ENCODE data around the gene PSME1. TPM values are rescaled to one million over a fixed set of nuclear protein-coding genes. Genes with fewer than 3 reads are reported as not detected.

Gene PSME1
- total RNA-seq, 1 experiment from 2014 or later = 163 TPM

DNA sequence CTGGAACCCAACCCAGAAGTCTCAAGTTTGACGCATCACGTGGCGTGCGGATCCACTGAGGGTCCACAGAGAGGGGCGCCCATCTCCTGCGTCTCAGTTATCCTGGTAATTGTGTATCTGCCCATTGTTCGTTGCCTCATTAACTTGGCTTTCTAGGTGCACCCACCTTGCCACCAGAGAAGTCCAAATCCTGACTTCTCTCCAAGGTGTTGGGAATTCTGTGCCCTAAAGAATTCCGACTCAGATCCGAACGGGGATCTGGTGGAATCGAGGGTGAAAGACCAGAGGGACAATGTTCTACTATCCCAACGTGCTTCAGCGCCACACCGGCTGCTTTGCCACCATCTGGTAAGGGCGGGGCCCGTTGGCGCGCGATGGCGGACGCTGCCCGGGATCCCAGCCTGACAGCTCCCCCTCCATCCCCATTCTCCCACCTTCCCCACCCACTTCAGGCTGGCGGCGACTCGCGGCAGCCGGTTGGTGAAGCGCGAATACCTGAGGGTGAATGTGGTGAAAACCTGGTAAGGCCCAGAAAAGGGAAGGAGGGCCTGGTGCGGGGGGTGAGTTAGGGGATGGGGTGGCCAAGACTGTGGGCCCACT, 36.4 kb downstream of the PSME1 start:
- no peak for DNase-seq (ENCODE audit: low spot score)

DNA sequence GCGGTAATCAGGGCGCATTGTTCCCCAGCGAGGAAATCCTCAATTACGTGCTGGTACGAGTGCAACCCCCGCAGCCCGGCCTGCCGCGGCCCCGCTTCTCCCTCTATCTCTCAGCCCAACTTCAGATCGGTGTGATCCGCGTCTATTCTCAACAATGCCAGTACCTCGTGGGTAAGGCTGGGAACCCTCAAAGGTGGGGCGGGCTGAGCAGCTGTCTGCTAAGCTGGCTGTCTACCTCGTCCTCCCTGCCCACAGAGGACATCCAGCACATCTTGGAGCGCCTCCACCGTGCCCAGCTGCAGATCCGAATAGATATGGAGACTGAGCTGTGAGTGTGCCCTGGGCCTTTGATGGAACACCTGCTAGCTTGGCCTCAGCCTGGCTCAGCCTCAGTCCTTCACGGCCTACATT, 36.9 kb downstream of the PSME1 start:
- no peak for DNase-seq (ENCODE audit: low spot score)

DNA sequence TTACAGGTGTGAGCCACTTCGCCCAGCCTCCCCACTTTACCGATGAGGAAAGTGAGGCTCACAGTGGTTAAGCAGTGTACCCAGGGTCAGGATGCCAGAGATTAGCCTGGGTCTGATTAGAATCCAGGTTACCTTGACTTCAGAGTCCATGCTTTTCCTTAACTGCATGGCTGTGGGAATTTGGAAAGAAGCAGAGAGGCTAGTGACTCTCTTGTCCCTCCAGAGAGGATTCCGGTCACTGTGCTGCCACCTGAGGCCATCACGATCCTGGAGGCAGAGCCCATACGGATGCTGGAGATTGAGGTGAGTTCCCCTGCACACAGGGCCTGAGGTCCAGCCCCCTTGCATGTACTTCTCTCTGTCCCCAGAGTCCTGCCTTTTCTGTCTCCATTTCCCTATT, 40.6 kb downstream of the PSME1 start:
- no peak for DNase-seq (ENCODE audit: low spot score)

DNA sequence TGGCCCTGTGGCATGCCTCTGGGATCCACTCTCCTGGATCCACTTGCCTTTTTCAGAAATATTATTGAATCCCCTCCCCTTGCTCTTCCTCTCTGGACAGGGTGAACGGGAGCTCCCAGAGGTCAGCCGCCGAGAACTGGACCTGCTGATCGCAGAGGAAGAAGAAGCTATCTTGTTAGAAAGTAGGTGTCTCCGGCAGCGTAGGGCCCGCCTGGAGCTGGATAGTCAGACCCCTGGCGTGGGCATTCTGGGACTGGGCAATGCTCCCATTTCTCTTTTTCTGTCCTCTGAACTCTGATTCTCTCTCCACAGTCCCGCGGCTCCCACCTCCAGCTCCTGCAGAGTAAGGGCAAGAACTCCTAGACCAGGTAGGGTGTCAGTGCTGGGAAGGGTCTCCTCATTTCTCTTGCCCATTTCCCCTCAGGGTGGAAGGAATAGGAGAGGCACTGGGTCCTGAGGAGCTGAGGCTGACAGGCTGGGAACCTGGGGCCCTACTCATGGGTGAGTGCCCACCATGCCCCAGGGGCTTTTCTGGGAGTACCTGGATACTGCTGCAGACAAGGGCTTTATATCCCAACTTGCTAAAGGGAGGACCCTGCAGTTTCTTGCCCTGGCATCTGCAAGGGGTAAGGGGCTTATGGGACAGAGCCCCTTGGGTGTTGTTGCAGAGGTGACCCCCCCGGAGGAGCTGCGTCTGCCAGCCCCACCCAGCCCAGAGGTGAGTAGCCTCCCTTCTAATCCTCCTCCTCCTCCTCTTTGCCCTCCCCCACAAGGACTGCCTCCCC, 41.2 kb downstream of the PSME1 start:
- DNase-seq (ENCODE audit: low spot score) = no peak

DNA sequence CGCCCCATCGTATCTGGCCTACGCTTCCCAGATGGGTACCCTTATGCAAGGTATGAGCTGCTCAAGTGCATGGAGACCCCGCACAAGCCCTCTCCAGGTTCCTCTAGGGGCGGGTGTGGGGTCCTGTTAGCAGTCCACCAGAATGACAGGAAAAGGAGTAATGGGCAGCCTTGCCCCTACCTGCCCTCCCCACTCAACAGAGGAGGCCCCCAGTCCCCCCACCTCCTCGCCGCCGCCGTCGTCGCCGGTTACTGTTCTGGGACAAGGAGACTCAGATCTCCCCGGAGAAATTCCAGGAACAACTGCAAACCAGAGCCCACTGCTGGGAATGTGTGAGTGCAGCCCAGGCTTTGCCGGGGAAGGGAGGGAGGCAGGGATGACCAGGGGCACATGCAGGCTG, 41.9 kb downstream of the PSME1 start:
- DNase-seq (ENCODE audit: low spot score) = no peak

DNA sequence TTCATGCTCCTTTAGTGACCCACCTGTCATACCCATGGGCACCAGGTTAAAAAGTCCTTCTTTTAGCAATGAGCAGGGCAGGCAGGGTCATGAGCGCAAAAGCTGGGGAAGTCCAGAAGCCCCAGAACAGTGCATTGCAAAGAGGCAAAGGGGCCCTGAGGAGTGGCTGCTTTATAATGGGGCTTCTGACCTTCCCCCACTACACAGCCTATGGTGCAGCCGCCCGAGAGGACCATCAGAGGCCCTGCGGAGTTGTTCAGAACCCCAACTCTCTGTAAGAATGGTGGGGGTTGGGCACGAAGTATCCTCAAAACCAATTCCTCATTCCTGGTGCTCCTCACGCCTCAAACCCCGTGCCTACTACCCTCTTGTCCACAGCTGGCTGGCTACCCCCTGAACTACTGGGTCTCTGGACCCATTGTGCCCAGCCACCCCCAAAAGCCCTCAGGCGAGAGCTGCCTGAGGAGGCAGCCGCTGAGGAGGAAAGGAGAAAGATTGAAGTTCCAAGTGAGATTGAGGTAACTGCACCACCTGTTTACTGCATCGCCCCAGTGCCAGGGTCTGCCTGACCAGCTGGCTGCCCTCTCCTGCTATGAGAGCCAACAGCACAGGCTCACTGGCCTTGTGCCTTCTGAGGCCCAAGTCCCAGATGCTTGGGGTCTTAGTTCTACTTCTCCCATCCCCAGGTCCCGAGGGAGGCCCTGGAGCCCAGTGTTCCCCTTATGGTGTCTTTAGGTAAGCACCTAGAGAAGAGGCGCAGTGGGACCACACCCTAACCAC, 42.6 kb downstream of the PSME1 start:
- DNase-seq (ENCODE audit: low spot score) = no peak

DNA sequence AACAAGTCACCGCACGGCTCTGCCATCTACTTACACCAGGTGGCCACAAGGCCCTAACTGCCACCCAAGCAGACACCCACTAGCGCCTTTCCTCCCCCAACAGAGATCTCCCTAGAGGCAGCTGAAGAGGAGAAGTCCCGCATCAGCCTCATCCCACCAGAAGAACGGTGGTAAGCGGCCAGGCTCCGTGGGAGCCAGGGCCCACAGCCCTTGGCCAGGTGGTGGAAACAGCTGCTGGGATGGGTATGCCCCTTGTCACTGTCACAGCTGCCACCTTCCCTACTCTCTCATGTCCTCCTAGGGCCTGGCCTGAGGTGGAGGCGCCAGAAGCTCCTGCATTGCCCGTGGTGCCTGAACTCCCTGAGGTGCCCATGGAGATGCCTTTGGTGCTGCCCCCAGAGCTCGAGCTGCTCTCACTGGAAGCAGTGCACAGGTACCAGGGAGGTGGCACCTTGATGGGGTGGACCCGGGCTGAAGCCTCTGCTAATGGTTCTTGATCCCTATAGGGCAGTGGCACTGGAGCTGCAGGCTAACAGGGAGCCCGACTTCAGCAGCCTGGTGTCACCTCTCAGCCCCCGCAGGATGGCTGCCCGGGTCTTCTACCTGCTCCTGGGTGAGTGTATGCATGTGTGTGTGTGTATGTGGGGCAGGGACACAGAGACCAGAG, 43.4 kb downstream of the PSME1 start:
- no peak for DNase-seq (ENCODE audit: low spot score)

DNA sequence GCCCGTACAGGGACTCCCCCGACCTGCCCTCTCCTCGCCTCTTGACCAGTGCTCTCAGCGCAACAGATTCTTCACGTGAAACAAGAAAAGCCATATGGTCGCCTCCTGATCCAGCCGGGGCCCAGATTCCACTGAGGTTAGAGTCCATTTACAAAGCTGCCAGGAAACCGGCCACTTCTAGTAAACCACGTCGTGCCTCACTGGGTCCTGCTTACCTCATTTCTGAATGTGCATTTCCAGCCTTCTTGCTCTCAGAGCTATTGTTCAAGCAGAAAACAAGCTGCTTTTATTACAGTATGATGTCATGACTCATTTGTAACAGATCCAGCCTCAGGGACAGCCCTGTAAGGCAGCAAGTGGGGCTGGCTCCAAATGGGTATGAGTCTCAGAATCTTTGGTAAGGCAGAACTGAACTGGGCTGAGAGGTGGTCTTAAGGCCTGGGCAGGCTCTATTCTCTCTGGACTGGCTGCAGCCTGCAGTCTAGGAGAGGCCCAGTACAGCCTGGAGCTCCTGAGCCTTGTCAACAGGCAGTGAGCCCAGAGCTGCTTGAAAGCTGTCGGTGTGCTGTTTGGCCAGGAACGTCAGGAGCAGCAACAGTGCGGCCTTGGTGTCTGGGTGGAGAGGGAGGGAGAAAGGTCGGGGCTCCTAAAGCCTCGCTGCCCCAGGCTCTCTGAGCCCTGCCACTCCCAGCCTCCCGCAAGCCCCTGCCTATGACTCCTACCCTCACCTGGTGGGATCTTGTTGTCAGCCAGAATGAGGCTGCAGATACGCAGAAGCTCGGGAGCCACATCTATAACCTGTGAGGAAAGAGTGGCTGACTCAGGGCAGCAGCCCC, 44.2 kb downstream of the PSME1 start:
- peak; percentile 26 for DNase-seq (ENCODE audit: low spot score)

DNA sequence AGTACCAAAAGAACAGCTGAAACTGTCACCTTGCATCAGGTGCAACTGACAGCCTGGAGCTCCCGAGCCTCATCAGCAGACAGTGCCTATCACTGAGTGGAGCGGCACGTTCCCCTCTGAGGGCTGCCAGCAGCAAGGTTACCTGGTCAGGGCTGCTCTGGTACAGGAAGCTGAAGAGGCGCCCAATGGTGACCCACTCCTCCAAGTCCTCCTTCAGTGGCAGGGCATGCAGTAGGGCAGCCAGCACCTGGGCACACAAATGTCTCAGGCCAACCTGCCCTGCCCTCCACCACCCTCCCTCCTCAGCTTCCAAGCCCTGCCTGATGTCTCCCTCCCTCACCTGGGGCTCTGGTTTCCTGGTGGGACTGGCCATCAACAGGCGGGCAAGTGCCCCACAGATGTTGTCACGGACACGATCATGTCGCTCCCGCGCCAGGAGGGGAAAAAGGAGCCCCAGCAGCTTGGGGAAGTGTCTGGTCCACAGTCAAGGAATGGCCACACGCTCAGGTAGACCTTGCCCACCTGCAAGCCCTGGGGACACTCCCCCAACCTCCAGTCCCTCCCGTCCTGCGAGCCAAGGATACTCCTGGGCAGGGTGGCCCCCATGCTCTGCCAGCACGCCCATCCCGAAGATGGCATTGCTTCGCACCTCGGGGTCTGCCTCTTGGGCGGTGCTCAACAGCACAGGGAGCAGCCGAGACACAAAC, 45.5 kb downstream of the PSME1 start:
- no peak for DNase-seq (ENCODE audit: low spot score)

DNA sequence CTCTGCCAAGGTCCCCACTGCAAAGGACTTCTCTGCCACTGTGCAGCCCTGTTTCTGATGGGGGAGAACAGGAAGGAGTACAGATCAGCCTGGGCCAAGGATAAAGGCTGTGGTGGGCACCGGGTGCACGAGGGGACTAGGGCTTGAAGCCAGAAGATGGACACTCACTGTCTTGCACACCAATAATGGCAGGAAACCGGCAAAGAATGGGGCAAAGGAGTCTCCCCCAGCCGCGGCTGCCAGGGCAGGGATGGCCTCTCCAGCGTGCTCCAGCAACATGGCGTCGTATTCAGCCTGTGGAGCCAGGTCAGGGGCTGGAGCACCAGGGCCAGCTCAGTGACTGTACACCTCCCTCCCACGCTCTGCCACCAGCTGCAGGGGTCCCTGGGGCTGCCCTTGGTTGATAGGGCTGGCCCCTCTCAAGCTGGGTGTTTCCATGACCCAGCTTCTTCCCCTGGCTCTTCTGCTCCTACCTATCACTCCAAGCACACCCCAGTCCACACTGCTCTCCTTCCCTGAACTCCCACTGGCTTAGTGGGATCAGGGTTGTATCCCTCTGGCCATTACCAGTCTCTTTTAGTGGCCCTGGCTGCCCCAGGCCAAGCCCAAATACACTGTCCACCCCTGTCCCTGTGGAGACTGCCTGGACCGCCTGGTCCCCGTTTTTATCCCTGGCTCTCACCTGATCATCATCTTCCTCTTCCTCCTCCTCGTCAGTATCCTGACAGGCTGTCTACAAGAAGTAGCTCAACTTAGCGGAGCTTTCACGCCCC, 46.3 kb downstream of the PSME1 start:
- DNase-seq (ENCODE audit: low spot score) = no peak

DNA sequence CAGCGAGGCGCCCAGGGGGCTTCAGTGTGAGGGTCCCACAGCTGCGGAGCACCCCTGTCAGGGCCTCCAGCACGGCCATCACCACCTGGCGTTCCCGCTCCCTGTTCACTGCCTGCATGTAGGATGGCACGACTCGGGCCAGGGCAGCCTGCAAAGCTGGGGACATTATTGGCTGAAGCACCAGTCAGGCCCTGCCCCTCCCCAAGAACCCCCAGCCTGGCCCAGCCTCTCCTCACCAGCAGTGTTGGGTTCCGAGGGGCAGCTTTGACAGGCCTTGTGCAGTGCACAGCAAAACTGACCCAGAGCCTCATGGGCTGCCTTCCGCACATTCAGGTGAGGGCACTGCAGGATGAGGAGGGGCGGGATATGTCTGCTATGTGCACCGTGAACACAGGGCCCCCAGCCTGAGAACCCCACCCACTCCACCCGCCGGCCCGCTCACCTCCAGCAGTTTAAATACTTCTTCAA, 47.1 kb downstream of the PSME1 start:
- DNase-seq (ENCODE audit: low spot score) = no peak

DNA sequence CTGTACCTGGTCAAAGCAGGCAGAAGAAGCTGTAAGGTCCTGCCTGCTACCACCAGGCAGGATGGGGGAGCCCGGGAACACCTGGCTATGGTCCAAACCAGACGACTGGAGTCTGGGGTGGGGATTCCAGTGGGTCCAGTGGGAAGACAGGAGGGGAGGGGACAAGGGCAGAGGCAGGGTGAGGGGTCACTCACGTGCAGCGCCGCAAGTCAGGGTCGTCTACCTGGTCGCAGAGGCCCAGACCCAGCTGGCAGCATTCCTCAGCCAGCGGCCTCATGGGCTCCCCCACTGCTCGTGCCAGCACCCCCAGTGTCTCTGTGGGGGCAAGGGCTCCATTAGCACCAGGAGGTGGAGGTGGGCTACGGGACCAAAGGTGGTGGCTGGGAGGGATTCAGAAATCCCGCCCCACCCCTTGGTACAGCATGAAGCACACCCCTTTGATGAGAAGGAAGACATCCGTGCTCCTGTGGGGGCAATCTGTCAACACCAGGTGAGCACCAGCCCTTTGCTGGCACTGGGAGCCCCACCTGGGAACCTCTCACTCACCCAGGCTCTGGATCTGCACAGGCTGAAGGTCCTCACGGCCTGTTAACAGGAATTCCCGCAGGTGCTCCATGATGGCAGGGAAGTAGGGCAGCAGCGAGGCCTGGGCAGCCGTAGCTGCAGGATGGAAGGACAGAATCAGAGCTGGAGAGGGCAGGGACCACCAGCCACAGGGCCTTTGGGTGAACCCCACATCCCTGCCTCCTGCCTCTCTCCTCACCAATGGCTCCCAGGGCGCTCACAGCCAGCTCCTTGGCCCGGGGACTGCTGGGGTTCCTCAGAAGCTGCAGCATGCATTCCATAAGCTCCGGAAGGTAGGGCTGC, 48.3 kb downstream of the PSME1 start:
- DNase-seq (ENCODE audit: low spot score) = no peak

DNA sequence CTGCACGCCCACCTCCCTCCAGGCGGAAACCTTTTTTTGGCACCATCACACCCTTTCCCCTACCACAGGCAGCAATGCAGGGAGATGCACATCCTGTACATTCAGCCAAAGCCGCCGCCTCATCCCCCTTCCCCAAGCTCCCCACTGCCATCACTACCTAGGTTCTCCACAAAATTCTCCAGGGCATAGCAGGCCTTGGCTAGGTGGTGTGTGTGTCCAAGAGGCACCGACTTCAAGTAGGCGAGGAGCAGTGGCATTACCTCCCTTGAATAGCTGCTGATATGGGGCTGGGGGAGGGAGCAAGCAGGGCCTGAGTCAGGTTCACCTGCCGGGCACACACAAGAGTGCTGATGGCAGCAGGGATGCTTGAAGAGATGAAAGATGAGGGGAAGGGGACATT, 49.0 kb downstream of the PSME1 start:
- no peak for DNase-seq (ENCODE audit: low spot score)

DNA sequence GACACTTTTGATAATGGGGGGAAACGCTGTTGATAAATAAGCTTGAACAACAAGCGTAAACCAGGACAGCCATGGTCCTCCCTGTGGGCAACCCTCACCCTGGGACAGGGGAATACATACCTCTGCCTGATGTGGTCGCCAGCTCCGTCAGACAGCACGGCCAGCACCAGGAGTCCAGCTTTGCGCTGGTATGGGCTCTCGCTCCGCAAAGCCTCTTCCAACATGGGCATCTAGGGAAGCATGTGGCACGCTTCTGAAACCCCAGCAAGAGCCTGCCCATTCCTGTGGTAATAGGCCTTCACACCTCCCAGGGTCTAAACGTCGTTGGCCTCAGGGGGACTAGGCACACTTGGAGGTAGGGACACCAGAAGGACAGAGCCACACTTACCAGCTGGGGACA, 49.7 kb downstream of the PSME1 start:
- no peak for DNase-seq (ENCODE audit: low spot score)

DNA sequence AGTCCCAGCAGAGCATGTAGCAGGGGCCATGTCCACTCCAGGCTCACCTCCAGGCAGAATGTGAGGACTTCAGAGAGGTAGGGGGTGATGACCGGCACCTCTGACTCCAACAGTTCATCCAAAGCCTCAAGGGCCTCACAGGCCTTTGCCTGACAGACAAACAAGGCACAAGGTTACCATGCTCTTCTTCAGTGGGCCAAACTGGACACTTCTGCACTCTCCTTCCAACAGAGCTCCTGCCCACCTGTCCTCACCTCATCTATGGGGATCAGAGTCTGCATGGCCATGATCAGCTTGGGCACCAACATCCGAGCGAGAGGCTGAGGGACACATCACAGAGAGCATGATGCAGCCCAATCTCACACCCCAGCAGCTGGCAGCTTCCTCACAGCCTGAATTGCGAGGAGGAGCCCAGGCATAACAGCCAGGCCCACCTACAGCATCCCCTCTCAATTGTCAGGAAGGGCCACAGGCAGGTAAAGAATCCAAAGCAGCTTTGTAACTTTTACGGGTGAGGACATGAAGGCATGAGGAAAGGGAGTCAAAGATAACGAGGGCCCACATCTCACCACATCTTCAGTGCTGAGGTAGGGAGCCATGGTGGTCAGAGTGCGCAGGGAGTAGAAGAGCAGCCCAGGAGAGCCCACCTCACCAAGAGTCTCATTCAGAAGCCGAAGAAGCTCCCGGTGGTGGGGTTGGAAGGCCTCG, 51.0 kb downstream of the PSME1 start:
- no peak for DNase-seq (ENCODE audit: low spot score)

DNA sequence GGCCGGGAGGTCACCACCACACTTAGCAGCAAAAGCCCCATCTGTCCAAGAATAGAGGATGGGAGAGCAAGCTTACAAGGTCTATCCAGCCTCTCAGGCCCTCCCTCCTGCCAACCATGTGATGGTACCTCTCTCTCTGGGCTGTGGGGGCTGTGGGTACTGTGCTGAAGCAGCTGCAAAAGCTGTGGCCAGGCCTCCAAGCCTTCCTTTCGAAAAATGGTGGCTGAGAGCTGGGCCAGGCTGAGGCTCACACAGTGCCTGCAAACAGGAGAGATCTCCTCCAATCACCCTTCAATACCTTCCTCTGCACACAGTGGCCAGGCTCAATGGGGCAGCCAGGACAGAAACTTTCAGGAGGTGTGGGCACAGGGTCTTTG, 51.5 kb downstream of the PSME1 start:
- no peak for DNase-seq (ENCODE audit: low spot score)

Data from A172 (cell line).